HuH-7 (cell line): ENCODE measurements around the gene RETREG2.

ENCODE experiments used
- DNase-seq: peaks from one replicate; pipeline ENCODE4 v3.0.0; 2011; ENCODE audit warnings: low spot score

Gene RETREG2, protein sequence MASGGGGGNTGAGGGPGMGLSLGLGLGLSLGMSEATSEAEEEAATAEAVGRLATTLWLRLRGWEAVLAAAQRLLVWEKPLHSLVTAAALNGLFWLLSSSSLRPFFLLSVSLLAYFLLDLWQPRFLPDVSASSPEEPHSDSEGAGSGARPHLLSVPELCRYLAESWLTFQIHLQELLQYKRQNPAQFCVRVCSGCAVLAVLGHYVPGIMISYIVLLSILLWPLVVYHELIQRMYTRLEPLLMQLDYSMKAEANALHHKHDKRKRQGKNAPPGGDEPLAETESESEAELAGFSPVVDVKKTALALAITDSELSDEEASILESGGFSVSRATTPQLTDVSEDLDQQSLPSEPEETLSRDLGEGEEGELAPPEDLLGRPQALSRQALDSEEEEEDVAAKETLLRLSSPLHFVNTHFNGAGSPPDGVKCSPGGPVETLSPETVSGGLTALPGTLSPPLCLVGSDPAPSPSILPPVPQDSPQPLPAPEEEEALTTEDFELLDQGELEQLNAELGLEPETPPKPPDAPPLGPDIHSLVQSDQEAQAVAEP

DNA sequence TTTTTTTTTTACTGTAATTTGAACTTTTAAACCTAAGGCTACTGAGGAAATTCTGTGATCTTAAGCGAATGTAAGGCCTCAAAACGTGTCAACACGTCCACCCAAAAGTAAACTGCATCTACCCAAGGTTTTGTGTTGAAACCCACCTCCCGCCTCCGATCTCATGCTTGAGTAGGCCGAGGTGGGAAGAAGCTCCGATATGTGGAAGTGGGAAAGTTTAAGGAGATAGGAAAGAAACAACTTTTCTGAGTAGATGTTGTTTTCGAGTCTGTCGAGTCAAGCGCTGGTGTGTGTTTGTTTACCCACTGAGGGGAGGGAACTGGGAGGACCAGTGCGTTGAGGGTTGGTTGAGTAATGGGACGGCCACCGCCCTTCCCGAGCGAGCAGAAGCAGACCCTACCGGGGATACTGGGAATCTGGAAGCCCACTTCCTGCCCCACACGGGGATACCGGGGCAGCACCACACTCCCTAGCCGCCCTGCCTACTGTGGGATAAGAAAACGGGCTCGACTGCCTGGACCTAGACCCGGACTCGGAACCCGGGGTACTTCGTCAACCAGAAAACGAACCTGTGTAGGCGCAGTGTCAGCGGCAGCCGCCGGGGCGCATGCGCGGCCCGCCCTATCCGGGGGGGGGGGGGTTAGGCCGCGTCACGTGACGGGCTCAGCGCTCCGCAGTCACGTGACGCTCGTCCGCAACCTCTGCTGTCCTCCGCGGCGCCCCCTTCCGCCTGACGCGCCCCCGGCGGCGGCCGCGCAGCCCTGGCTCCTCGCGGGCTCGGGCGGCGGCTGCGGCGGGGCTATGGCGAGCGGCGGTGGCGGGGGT lies at the start of gene RETREG2:
RETREG2 (plus strand) TSS at position 724 of the 825 bp plus-strand sequence; CDS start at position 802, 78 bp downstream.
- DNase-seq = peak; percentile 95

DNA sequence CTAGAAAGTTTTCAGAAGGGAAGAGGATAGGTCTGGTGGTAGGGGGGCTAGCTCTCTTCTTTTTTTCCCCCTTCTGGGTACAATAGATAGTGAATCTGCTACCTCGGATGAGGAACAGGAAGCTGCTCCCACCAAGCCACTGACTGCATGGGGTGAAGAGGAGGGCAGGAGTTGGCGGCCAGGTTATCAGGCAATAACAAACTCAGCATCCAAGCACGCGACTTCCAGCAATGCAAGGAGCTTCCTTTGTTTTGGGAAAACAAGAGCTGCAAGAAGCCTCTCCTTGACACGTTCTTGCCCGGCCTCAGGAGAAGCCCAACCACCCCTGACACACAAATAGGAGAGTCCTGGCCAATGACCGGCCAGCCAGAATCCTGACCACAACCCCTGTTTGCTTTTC lies 49.7 kb upstream of the RETREG2 start:
- DNase-seq = no peak

DNA sequence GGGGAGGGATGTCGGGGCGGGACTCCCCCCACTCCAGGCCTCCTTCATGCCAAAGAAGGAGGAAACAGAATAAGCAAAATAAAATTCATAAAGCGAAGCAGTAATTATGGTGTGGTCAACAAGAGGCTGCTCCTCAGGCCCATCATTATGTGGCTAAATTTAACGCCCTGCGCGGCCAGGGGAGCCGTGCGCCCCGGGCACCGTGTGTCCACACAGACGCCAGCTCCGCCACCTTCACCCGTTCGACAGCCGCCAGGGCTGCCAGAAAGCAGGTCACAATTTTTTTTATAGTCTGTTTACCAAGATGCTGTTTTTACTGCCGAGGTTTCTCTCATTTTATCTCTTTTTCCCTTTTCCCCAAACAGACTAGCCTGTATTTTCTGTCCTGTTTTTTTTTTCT lies 48.5 kb upstream of the RETREG2 start:
- no peak for DNase-seq

DNA sequence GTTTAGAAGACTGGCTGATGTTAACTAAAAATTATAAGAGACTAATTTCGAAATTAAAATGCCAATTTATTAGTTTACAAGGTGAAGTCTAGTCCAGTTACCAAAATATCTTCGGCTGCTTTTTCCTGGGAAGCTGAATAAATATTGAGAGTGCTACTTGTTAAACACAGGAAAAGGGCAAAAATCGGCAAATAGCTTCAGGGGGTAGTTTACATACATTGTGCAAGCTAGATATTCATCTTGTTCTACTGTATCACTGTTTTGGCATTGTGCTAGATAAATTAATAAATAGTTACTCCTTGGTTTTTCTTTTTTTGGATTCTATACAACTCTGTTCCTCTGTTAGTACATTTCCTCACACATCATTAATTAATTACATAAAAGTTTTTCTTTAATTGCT lies 46.7 kb upstream of the RETREG2 start:
- DNase-seq = no peak

DNA sequence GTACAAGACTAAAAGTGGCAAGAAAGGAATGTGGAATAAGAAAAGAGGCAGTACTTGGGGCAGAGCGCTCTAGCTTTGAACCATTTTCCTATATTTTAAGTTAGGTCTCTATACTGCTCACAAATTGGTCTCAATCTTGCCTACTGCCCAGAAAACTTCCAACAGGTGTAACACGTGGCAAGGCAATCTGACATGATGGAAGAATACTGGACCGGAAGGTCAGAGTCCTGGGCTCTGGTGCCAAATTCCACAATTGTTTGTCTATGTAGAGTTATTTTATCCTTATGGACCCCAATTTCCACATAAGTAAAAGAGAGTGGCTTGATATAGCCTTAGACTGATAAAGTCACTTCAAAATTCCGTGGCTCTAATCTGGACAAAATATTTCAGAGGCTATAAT lies 46.3 kb upstream of the RETREG2 start:
- DNase-seq = no peak

DNA sequence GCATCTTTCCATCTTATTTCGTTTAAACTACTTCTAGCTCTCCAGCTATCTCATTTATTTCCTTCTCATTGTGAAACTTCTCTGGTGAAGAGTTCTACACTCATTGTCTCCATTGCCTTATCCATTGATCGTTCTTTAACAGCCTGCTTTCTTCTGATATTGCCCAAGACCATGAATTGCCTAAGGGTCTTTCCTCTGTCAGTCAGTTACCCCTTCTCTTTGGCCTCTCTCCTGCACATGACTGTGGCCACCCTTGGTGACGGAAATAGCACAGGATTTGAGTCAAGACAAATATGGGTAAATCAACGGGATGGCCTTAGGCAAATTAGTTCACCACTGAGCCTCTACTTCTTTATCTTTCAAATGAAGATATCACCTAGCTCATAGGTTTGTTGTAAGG lies 44.1 kb upstream of the RETREG2 start:
- DNase-seq = no peak

DNA sequence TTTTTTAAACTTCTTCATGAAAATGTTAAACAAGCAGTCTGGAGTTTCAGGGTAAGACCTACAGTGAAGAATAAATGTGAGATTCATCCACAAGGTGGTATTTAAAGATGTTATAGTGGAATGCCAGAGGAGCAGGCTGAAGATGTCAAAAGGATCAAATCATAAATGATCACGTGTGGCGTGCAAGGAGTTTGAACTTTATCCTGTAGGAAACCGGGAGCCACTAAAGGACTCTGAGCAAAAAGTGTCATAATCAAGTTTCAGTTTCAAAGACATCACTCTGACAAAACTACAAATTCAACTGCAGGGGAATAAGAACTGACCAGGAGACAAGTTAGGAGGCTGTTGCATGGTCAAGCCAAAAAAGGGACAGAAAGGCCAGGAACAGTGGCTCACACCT lies 37.4 kb upstream of the RETREG2 start:
- no peak for DNase-seq

DNA sequence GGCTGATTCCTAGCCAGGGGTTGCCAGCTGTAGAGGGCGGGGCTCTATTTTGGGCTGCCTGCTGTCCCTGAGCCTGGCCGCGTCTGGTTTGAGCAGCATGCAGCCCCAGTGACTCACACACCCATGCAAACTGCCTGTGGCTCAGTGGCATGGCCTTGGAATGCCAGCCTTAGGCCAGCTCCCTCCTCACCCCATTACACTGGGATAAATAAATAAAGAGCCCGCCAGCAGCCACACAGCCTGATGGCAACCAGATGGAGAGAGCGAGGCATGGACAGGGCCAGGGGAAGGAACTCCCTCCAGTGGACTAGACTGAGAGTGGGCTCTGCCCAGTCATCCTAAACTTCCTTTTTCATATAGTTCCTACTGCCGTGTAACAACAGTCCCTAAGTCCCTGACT lies 35.7 kb upstream of the RETREG2 start:
- DNase-seq = no peak

DNA sequence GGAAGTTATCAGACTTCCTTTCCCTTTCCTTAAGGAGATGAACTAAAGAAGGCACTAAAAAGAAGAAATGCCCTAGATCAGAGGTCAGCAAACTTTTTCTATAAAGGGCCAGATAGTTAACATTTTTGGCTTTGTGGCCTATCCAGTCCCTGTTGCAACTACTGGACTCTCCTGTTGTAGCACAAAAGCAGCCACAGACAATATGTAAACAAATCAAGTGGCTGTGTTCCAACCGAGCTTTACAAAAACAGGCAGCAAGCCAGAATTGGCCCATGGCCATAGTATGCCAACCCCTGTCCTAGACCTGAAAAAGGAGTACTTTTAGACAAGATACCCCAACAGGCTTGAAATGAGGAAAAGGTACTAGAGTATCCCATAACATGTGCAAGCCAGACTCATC lies 28.4 kb upstream of the RETREG2 start:
- DNase-seq = no peak

DNA sequence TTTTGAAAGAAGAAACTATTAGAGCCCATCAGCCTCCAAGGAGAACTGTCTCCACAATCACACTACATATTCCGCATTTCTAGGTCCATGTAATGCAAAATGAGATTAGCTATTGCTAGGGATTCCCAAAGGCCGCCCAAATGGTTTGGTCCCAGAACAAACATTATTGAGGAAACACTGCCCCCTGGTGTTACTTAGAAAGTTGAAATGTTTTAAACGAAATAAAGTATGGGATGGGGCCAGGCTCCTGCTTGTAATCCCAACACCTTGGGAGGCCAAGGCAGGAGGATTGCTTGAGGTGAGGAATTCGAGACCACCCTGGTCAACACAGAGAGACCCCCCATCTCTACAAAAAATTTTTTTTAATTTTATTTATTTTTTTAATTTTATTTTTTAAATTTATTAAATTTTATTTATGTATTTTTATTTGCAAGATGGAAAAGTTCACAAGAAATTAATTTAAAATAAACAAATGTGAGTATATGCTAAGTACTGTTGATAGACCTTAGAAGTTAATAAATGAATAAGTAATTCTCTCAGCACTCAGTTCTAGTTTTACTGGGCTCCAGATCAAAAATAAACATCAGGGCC lies 22.9 kb upstream of the RETREG2 start:
- DNase-seq = peak; percentile 63

DNA sequence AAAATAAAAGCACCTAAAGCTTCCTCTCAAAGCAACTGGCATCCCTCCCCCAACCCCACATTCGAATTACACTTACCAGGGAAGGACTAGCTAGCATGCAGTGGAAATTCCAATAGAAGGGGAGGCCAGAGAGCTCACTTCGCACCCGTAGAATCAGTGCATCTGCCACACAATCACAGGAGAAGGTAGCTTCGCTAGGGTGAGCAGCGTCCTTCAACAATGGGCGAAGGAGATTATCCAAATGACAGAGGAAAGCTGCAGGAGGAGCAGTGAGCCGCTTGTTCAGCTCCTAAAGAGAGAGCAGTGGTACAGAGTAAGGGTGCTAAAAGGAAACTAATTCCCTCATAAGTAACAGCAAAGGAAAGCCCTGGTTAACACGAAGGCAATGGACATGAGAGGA lies 20.7 kb upstream of the RETREG2 start:
- DNase-seq = no peak

DNA sequence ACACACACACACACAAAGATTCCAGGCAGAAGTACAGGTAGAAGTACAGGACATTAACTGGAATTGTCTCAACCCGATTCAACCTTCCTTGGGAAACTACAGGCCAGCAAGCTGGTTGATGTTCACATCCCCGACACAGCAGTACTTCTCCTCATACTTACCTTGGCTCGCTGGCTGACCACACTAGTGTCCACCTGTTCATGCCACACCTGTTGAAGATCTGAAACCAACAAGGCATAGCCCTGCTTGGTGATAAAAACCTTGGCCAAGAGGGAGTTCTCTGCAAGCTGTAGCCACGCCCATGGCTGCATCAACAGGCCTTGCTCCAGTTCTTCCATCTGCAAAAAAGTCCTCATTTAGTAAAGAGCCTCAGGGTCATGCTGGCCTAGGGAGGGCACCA lies 20.1 kb upstream of the RETREG2 start:
- no peak for DNase-seq

DNA sequence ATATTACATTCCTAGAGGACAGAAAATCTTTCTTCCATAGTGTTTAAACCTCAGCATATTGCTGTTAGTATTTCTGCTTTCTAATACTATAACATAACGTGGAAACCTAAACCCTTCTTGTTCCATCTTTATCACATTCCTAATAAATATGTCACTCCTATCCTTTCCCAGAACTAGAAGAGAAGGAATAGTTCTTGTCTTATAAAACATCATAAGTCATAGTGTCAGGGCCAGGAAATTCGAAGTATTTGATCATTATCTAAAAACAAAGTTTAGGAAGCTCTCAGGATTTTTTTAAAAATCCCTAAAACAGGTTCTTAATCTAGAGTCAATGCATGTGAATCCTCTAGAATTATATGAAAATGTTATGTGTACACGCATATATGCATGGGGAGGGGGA lies 19.5 kb upstream of the RETREG2 start:
- no peak for DNase-seq

DNA sequence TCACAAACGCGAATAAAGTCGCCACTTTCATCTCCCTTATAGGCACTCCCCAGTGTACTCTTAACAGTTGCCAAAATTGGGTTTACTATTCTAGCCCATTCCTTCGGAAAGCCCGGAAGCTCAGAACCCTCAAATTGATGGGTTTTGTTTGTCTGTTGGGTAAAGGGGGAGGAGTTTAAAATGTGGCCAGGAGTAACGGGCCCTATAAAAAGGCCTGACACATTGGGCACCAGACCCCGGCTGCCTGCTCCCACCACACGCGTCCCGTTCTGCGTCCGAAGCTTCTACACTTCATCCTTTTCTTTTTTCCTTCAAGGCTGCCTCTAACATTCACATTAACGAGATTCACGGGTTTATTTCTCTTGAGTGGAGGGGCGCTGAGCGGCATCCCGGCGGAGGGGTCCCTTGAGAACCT lies 18.3 kb upstream of the RETREG2 start:
- DNase-seq = no peak

DNA sequence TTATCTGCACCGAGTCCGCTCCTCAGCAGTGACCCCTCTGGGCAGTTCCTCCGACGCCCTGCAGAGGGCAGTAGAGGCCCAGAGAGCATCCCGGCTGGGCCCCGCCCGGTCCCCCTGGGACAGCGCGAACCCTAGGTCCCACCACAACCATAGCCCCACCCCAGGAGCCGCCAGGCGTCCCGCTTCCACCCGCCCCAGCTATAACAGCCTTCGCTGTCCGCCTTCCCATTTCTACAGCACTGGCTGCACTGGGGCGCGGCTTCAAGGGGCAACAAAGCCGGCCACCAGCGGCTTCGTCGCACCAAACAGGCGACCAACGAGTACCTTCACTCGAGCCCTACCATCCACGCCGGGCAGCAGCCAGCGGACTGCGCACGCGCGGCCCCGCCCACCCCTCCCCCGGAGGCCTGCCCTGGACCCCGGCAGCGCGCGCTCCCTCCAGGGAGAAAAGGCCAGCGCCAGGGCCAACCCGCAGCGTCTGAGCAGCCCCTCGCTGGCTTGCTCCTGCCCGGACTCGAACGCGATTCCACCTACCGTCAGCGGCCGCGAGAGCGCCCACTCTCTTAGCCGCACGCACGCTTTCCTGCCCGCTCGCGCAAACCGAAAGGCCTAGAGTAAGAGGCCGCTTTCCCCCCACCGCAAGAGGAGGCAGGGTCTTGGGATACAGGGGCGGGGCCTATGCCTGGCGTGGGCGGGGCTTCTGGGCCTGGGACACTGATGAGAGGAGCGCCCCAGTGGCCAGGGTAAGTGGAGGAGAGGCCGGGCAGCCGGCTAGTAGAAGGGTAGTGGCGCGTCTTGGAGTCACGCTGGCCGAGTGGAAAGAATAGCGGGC lies 17.7 kb upstream of the RETREG2 start, which contains the start of gene NHEJ1:
NHEJ1 (minus strand) TSS at position 630 of the 832 bp plus-strand sequence. CDS start 2,453 bp downstream, outside the sequence.
- peak; percentile 92 for DNase-seq

DNA sequence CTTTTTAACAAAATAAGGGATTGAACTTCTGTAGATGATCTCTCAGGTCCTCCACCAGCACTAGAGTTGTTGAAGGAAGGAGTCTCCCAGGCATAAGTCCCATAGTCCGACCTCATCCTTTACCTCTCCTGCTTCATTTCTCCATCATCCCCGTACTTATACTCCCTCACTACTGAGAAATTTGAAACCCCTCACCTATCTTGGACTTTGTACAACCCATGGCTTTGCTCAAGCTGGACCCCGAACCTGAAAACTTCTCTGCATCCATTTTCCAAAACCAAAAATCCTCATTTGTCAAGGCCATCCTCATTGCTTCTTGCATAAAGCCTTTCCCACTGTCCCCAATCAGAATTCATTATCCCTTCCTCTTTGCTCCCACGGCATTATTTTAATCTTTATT lies 17.0 kb upstream of the RETREG2 start:
- no peak for DNase-seq

DNA sequence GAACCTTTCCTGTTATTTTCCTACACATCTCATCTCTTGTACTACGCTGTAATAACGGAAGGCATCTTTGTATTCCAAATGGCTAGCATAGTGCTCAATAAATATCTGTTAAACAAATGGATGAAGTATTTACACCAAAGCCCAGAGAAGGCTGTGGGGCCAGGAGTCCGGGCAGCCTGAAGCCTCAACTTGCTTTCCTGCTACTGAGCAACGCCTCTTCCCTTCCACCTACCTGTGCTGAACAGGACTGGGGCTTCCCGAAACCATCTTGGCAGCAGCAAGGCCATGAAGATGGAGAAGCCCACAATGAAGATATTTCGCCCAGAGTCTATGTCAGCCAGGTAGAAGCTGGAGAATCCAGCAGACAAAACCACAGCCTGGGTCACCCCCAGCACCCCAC lies 14.9 kb upstream of the RETREG2 start:
- no peak for DNase-seq

DNA sequence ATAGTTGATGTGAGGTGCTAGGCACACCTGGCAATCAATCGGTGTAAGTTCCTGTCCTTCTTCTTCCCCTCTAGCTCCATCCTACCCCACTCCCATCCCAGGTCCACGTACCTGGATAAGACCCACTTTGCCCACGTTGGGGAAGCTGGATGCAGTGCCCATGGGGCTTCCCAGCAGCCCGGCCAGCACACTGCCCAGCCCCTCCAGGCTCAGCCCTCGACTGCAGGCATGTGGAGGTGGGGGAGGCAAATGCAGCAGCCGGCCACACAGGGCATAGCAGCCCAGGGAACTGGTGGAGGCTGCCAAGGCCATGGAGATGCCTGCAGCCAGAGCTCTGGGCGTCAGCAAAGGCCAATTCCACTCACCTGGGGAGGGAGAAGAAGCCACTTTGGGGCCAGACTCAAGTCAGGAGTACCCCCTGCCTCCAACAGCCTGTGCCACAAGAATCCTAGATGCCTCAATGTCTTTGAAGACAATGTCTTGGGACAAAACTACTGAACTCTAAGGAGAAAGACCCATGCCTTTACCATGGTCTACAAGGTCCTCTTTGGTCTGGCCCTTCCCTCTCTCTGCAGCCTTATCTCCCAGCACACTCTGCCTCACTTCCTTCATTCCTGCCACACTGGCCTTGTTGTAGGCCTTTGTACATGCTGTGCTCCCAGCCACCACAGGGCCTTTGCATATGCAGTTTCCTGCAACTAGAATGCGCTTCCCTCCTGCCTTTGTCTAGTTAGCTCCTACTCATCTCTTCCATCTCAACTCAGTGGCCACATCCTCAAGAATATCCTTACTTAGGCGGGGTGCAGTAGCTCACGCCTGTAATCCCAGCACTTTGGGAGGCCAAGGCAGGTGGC lies 12.8 kb upstream of the RETREG2 start:
- no peak for DNase-seq

DNA sequence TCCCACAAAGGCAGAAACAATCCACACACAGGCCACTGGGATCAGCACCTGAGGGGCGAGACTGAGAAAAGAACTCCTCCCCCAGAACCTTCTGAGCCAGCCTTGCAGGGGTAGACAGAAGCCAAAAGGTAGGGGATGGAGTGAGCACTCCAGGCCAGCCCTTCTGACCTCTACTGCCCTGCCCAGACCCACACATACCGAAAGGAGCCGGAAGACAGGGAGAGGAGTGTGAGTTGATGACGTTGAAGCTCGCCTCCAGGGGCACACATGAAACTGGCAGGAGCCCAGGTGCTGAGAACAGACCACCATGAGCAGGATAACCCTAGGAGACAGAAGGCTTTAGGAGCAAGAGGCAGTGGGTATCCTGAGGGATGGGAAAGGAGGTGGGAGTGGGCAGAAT lies 10.1 kb upstream of the RETREG2 start:
- DNase-seq = no peak

DNA sequence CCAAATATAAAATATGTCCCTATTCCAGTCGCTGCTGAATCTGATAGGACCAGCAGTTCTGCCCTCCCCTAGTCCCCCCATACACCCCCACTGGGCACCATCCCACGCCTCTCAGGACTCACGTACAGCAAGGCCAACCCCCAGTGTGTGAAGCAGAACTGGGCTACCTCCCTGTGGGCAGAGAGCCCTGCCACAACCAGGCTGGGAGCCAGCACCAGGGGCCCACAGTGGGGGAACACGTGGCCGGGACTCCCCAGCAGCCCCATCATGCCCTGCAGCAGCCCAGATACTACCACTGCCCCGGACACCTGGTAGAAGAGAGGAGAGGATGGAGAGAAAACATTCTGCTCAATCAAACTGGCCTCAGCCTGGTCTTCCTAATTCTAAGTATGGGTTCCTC lies 9.5 kb upstream of the RETREG2 start:
- no peak for DNase-seq

DNA sequence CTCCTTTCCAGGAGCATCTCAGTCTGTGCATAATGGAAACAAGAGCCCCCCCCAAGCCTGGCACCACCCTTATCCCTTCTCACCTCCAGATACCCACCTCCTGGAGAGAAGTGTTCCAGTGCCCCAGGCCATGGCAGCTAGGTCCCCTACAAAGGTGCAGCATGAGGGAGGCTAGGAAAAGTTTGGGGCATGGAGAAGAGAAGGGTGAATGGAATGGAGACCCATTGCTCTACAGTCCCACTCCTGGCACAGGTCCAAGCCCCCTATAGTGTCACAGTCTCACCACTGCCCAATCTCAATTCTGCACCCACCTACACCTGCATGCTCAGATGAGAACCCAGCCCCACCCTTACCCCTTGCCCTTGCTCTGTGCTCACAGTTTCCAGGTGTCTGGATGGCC lies 9.1 kb upstream of the RETREG2 start:
- DNase-seq = no peak
